Keratinocyte (primary cell): ENCODE data around the gene MALRD1. TPM values are rescaled to one million over a fixed set of nuclear protein-coding genes. Genes with fewer than 3 reads are reported as not detected.
A peak's percentile ranks its signal among the peaks of the same experiment; 100 is the strongest.

Experiments used
- DNase-seq: peaks from one replicate; pipeline ENCODE4 v3.0.0-alpha.2; 2011; ENCODE audit warnings: low read depth, missing footprints, low spot score
- FAIRE-seq: peaks from 2 replicates; lab custom pipeline; 2011; peaks lifted over from hg19 to GRCh38; lab: Jason Lieb, UNC
- H2AFZ ChIP-seq: 2 replicates; pipeline ENCODE4 v1.6.0; 2012; ENCODE audit warnings: low read length, control low read depth, inconsistent platforms; ENCODE audit not compliant: control insufficient read depth
- H3K27ac ChIP-seq: 2 replicates; pipeline ENCODE4 v1.5.1; 2011; ENCODE audit warnings: low read length; ENCODE audit not compliant: control insufficient read depth, insufficient read depth
- H3K27me3 ChIP-seq: 3 replicates; pipeline ENCODE4 v1.6.0; 2011; ENCODE audit warnings: low read length; ENCODE audit not compliant: control insufficient read depth, insufficient read depth; ENCODE audit errors: extremely low read depth
- H3K36me3 ChIP-seq, 2 experiments: 2 replicates in 1 of 2; 3 replicates in 1 of 2; pipeline ENCODE4 v1.5.1; 2011; ENCODE audit warnings: low read length in 2 of 2, mild to moderate bottlenecking in 1 of 2; ENCODE audit not compliant: control insufficient read depth in 2 of 2, insufficient read depth in 2 of 2; ENCODE audit errors: extremely low read depth in 1 of 2
- H3K4me1 ChIP-seq: 3 replicates; pipeline ENCODE4 v1.5.1; 2011; ENCODE audit warnings: low read length; ENCODE audit not compliant: control insufficient read depth, insufficient read depth; ENCODE audit errors: extremely low read depth
- H3K4me2 ChIP-seq: 3 replicates; pipeline ENCODE4 v1.6.0; 2011; ENCODE audit warnings: low read depth, low read length; ENCODE audit not compliant: control insufficient read depth, insufficient read depth; ENCODE audit errors: extremely low read depth
- H3K4me3 ChIP-seq, 3 experiments: fragments of 200-600 bp in 1 of 3; sonication (generic) in 1 of 3; 2 replicates in 2 of 3; 3 replicates in 1 of 3; pipeline ENCODE4 v1.5.1; 2011 to 2016; ENCODE audit warnings: low read length in 3 of 3, mild to moderate bottlenecking in 3 of 3, control low read depth in 2 of 3, inconsistent platforms in 1 of 3, low read depth in 1 of 3, mixed read lengths in 1 of 3, mixed run types in 1 of 3, moderate library complexity in 1 of 3; ENCODE audit not compliant: control insufficient read depth in 2 of 3, insufficient read depth in 2 of 3; ENCODE audit errors: extremely low read depth in 1 of 3
- H3K79me2 ChIP-seq: 2 replicates; pipeline ENCODE4 v1.6.0; 2012; ENCODE audit warnings: low read length; ENCODE audit not compliant: control insufficient read depth, insufficient read depth
- H3K9ac ChIP-seq: 3 replicates; pipeline ENCODE4 v1.6.0; 2011; ENCODE audit warnings: low read length; ENCODE audit not compliant: control insufficient read depth, insufficient read depth; ENCODE audit errors: extremely low read depth
- H3K9me1 ChIP-seq: 3 replicates; pipeline ENCODE4 v1.6.0; 2011; ENCODE audit warnings: low read length; ENCODE audit not compliant: control insufficient read depth, insufficient read depth; ENCODE audit errors: extremely low read depth
- H3K9me3 ChIP-seq: 2 replicates; pipeline ENCODE4 v1.5.1; 2012; ENCODE audit warnings: low read depth, low read length; ENCODE audit not compliant: control insufficient read depth
- H4K20me1 ChIP-seq: 3 replicates; pipeline ENCODE4 v1.6.0; 2011; ENCODE audit warnings: low read length; ENCODE audit not compliant: control insufficient read depth, insufficient read depth; ENCODE audit errors: extremely low read depth
- CTCF ChIP-seq, 3 experiments: IDR thresholded peaks in 1 of 3; conservative IDR thresholded peaks in 1 of 3; optimal IDR thresholded peaks in 1 of 3; 2 replicates in 2 of 3; 3 replicates in 1 of 3; pipeline versions ENCODE3 to v1.5.1; 2011; ENCODE audit warnings: low read length in 3 of 3, mild to moderate bottlenecking in 3 of 3, moderate library complexity in 2 of 3, control low read depth in 1 of 3, inconsistent platforms in 1 of 3; ENCODE audit not compliant: insufficient read depth in 2 of 3; ENCODE audit errors: extremely low read depth in 1 of 3
- EZH2 ChIP-seq: IDR thresholded peaks from one replicate; pipeline ENCODE4 v1.6.1; 2012; ENCODE audit warnings: inconsistent platforms, mild to moderate bottlenecking, low read length, moderate library complexity
- dilution Hi-C: fragments of 300-500 bp; cut with MboI; formaldehyde crosslinking; loops from one replicate; pipeline ENCODE4 v1.7.0; 2020; ENCODE audit warnings: low sequenced_read_pairs; ENCODE audit not compliant: extremely low pct_ligation_motif_present
- polyA plus RNA-seq, 5 experiments: library from polyadenylated mRNA; depleted of rRNA in 3 of 5; stranded (reverse) in 3 of 5; stranded (forward) in 1 of 5; unstranded in 1 of 5; fragments of >200 nt; gene quantifications; 1 replicate in 1 of 5; 2 replicates in 3 of 5; 3 replicates in 1 of 5; pipeline versions ENCODE4 v1.2.1 to v1.2.3, GENCODE V29; 2011 to 2012; ENCODE audit warnings: missing spikeins in 2 of 5, low read depth in 1 of 5, low replicate concordance in 1 of 5

MALRD1 gene
- polyA plus RNA-seq, 1 donor (not counting 4 experiments of a cell fraction or from before 2014, with no cell fraction given): not detected

GRCh38 chr10:19012111-19012510 lies 36.5 kb upstream of the MALRD1 start:
- Histone ChIP-seq H3K9me1 (no peaks in the 10 kb centered on the region), H4K20me1 (no peaks in the 10 kb centered on the region), H3K4me3 (no peak overlapping the region), H3K36me3 (no peaks in the 10 kb centered on the region), H3K9me3 (no peaks in the 10 kb centered on the region), H3K9ac (no peak overlapping the region), H3K4me1 (no peaks in the 10 kb centered on the region), H3K27me3 (no peaks in the 10 kb centered on the region), H3K4me2 (no peak overlapping the region), H2AFZ (no peak overlapping the region), H3K79me2 (no peaks in the 10 kb centered on the region), H3K27ac (no peak overlapping the region)
- DNase-seq: no peak
- dilution Hi-C loops: no loop called here
- no peak for FAIRE-seq
- no peak for TF ChIP-seq EZH2
- no peak for TF ChIP-seq CTCF (optimal IDR thresholded peaks at IDR 0.05 in 1 of 3, IDR thresholded peaks at IDR 0.05 in 1 of 3, conservative IDR thresholded peaks at IDR 0.05 in 1 of 3; ENCODE audit: extremely low read depth in 1 of 3, insufficient read depth in 2 of 3, low read length in 3 of 3)

- Histone ChIP-seq H4K20me1 (no peaks in the 10 kb centered on the region), H3K79me2 (no peaks in the 10 kb centered on the region), H3K27ac (peak overlapping the region; percentile 42), H3K9me1 (no peaks in the 10 kb centered on the region), H3K9me3 (no peaks in the 10 kb centered on the region), H3K9ac (no peak overlapping the region), H3K36me3 (no peaks in the 10 kb centered on the region), H2AFZ (no peak overlapping the region), H3K27me3 (no peaks in the 10 kb centered on the region), H3K4me2 (no peak overlapping the region), H3K4me1 (no peaks in the 10 kb centered on the region), H3K4me3 (no peak overlapping the region)
- peak; percentile 1 for DNase-seq
- dilution Hi-C loops: no loop called here
- TF ChIP-seq EZH2 (no peak), CTCF (optimal IDR thresholded peaks at IDR 0.05 in 1 of 3, IDR thresholded peaks at IDR 0.05 in 1 of 3, conservative IDR thresholded peaks at IDR 0.05 in 1 of 3; ENCODE audit: extremely low read depth in 1 of 3, insufficient read depth in 2 of 3, low read length in 3 of 3) (no peak)
- FAIRE-seq: no peak
Observed at GRCh38 chr10:19014034-19014433, 34.6 kb upstream of the MALRD1 start.
